ENCODE measurements around the gene BACH2.
A peak's percentile ranks its signal among the peaks of the same experiment; 100 is the strongest.
"Not testable (repeated sequence)": the region's sequence is repeated elsewhere in the genome, so short reads cannot be mapped to it uniquely, and the experiment has no call there.

BACH2 gene

DNA sequence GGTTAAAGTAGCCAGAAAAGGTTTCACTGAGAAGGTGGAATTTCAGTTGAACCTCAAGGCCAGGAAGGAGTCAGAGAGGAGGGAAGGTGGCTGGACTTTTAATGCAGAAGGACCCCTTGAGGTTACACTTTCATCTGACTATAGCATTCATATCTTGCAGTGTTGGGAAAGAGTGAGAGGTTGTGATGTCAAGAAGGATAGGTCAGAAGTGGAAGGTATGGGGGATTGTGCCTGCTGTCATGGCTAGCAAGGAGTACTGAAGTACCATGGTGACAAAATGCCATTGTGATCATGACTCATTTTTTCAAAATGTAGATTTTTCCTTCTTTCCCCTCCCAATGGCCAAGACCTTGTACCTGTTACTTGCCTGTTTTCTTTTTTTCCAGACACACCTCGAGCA, 5.2 kb upstream of the BACH2 start:
- no peak for DNase-seq

DNA sequence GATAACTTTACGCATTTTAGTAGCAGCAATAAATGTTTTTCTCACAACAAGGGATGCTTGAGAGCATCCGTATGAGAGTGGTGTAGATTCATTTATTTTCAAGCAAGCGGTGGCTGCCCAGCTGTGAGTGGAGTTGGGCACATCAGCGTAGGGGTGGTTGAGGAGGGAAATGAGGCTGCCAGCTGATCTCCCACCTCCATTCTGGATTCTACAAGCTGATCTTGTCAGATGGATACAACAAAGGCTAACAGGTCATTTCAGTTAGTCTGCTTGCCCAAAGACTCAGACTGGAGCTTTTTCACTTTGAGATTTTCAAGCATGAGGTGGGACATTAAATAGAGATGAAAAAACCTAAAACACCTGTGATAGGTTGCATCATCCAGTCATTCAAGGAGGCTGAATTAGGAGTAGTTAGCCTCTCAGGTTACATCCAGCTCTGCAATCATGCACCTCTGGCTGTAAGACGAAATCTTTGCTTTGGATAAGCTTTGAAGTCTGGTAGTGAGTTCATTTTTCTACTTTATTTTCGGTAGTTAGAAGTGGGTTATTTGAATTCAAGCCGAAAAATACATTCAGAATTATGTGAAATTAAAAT, 1.9 kb upstream of the BACH2 start:
- peak; percentile 31 for DNase-seq

DNA sequence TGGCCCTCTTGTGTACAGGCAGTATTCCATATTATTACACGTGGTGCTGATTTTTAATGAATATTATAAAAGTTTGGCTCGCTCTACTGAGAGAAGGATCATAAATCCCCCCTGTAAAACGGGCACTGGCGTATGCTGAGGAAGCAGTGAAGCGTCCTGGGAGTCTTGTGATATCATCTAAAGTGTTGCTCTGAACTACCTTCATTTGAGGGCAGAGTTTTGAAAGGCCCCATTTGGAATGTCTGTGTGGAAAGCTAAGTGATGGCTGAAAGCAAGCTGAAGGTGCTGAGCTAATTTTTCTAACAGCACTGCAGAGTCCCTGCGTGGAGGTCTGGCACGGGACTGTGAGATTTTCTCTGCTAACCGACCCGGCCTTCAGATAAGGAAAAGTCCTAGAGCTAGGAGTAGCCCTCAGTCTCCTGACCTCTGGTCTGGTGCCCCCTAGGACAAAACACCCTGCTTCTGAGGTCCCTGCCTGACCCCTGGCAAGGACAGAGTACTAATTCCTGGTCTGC, 1.3 kb upstream of the BACH2 start:
- no peak for DNase-seq

DNA sequence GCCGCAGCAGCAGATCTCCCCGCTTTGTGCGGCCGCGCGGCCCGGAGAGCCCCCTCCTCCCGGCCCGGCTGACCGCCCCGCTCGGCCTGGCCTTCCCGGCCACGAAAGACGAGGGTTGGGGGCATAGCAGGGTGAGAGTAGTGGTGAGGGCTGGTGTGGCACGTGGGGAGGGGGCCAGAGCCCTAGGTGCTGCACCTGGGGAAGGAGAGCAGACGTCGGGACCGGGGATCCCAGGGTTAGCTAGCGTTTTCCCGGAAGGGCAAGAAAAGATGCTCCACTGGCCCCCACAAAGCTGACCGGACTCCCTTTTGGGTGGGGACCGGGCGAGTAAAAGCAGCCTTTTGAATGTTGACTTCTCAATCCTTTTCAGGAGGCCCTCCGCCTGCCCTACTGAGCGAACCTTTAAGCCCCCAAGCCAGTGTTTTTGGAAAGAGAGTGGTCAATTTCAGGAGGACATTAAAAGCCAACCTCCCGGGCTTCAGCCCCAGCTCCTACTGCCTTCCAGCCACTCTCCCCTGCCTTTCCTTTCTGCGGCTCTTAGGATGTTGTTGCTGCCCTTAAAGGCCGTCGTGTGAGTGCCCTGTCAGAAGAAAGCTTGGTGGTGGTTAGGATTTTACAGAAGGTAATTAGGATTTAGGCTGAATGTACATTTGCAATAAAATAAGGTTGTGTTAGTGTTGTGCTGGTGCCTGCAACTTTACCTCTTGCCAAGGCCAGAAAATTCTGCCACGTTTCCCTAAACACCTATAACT, 648 bp upstream of the BACH2 start:
- no peak for DNase-seq

DNA sequence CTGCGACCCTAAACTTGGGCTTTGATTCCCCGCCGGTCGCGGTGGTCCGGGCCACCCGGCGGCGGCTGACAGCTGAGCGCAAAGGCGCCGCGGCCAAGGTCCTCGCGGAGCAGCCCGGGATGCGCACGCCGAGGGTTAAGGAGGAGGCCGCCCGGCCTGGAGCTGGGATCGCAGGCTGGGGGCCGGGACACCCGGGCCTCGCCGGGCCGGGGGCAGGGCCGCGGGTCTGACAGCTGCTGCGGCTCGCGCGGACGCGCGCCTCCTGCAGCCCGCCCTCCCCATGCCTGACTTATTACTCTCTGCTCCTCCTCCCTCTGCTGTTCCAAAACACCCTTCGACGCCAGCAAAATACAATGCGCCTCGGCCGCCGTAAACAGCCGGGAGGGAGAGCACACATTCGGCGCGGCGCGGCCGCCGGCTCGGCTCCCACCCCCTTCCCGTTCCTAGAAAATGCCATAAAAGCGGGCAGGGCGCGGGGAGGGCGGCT, 746 bp downstream of the BACH2 start:
- DNase-seq = peak; percentile 63

DNA sequence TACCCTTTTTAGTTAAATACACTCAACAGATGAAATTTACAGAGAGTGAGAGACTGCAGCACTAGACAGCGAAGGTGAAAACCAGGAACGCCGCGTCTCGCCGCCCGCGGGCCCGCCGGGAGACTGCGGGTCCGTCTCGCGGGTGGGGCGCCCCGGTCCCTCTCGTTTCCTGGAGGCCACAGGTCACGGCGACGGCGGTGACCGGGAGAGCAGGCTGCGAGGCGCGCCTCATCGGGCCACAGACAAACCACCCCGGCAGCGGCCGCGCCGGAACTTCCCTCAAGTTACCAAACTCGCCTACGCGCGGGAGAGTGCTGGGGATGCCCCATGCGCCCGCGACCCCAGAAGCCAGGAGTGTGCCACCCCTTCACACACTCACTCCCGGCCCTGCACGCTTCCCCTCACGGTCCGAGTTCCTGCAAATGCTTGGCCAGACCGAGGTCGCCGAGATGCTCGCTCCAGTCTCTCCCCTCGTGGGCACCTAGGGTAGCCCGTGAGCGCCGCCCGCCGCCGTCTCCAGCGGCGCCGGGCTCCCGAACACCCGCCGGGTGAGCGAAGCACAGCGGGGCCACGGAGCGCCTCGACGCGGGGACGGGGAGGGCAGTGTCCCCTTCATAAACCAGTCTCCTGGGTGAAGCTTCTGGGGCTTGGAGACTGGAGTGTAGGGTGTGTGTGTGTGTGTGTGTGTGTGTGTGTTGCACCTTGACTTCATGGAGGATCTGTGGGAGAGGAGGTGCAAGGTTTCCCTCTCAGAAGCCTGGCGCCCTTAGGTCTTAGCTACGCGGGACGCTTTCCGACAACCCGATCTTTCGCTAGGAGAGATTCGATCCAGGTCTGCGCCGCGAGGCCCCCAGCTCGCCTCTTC, 1.4 kb downstream of the BACH2 start:
- DNase-seq = no peak

GRCh38 chr6:90294614-90294988, 2.0 kb downstream of the BACH2 start:
- DNase-seq = no peak

DNA sequence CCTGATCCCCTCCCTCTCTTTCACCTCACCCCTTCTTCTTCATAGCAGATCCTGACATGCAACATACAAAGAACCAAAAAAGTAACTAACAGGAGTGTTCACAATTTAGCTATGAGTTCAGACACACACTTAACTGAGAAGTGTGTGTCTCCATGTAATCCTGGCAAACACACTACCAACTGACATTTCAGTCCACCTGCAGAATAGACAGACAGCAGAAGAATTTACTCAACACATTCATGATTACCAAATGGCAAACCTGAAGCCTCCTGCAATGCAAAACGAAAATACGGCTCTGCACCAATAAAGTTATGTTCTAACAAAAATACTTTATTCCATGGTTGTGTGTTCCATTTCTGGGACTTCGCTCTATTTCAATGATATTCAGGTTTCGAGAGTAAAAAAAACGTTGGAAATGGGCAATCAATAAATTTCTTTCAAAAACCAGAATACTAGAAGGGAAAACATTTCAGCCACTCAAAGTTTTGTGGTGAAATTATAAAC, 2.6 kb downstream of the BACH2 start:
- DNase-seq = no peak

- DNase-seq = no peak
These were observed 3.2 kb downstream of the BACH2 start for GRCh38 chr6:90293319-90293953.

- DNase-seq = no peak
These were observed 5.1 kb downstream of the BACH2 start for GRCh38 chr6:90291565-90291964.

GRCh38 chr6:90290811-90291420, 5.7 kb downstream of the BACH2 start:
- DNase-seq = no peak

DNA sequence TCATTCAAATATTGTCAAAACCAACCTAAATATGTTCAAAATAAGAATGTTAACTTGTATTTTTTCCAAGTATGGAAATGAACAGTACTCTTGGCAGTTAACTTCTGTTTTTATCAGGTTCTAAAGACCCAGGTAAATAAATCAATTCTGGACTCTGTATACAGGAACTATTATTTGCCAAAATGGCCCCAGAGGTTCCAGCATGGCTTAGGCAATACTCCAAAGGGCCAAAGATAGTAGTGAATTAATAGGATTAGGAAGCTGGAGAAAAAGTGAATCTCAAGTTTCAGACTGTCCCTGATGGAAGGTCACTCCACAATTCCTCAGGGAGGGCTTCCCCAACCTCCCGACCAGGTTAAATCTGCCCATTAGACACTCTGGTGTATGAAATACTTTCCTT, 6.7 kb downstream of the BACH2 start:
- DNase-seq = no peak

- peak; percentile 23 for DNase-seq
These were observed 8.2 kb downstream of the BACH2 start for GRCh38 chr6:90288404-90288803.

DNA sequence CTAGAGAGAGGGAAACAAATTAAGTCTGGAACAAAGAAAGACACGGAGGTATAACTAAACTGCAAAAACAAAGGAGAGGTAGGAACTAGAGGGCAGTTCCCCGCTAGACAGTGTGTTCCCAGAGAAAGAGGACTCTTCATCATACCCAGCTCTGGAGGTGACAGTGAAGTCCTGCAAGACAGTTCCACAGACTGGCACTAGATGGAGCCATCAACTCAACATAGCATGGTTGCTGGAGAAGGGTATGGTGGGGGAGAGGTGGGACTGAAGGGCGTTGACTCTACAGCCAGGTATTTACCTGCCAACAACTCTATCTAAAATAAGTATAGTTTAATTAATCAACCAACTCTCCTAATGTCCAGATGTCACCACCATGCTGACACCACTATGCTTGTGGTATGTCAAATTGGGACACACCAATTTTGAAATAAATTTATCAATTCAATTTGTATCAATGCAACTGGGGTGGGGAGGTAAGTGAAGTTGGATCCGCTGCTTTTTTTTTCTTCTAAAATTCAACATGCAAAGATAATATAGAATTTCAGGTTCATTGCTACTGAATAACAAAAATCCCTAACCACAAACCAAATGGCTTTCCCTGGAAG, 9.7 kb downstream of the BACH2 start:
- peak; percentile 57 for DNase-seq

DNA sequence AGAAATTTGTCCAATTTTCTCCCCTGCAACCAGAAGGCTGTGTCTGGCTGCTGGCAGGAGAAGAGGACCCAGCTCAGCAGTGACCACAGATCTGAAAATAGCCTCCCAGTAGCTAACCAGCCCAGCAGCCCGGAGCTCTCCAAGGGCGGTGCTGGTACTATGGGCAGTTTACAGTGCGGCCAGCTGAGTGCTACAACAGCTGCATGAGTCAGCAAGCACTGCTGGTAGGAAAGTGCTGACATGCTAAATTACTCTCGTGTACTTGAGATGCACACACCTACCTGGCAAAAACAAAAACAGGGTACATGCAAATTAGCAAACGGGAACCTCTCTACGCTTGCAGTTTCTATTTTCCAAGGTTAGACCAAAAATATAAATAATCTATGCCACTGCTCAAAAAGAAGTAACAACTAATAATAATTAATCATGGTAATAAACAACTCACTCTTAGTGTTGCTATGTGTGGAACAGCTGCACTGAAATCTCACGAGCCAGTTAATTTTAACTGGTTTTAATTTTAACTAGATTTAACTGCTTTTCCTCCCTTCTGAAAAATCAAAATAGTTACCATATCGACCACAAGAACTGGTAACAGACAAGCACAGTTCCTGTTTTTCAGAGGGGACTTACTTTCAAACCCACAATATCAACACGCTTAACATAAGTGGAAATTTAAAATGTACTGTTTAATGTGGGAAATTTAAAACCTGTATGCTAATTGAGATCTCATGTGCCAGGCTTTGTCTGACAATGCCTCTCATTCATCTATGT, 10.8 kb downstream of the BACH2 start:
- DNase-seq = no peak

DNA sequence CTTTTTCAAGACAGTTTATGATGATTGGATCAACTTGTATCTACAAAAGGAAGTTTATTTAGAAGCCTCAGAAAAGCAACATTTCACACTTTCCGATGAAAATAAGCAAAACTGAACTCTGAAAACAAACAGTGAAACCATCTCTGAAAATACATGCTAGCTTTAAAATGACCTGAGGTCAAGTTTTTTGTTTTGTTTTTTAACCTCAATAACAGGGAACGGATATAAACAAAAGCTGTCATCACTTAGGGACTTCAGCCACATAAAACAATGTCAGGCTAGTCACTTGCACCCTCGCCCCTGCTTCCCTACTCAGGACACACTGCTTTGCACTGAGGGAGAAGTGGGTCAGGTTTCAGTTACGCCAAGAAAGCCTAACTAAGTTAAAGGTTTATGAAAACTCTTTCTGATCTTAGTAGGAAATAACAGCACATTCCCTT, 11.6 kb downstream of the BACH2 start:
- DNase-seq = no peak

DNA sequence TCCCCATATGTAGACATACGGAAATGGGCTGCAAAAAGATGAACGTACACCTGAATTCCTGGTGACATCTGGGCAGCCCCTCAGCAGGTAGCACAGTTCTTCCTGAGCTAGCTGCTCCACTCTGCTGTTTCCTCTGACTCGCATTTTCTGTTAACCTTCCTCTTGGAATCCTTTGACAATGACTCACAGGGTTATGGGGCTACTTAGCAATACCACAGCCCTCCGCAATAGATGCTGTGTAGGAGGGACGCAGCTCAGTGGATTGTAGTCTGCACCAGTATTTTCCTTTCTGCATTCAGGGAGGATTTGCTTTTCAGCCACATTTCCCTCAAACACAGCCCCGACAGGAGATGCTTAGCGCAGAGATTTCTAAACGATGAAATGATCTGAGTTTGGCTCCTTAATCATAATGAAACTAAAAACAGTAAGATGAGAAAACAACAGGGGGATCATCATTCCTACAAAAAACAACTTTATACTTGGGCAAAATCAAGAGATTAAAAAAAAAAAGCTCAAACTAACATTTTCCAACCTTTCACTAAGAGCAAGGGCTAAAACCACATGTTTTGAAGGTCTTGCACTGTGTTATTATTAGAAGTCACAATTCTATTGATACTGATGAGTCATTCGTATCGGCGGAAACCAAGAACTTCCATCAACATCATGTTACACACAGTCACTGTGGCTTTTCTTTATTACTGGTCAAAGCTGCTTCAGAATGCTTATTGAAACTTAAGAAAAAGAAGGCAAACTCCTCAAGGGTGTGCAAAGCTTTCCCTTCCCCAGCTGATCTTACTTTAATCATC, 12.2 kb downstream of the BACH2 start:
- no peak for DNase-seq

GRCh38 chr6:90282265-90282664, 14.4 kb downstream of the BACH2 start:
- not testable (repeated sequence) for DNase-seq

DNA sequence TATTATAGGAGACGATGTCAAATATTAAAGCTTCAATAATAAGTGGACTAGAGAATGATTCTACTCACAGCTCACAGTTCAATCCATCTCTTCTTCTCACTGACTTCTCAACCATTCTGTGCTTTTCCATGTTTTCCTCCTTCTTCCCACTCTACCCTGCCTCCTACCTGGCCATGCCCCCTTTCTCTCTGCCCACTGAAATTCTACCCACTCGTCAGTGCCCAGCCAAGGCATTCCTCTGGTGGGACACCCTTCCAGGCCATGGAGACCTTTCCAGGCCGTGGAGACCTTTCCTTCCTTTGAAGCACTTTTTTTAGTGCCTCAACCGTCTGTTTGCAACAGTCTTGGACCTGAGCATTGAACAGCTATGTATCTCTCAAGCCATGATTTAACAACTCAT, 18.5 kb downstream of the BACH2 start:
- no peak for DNase-seq
